DOHH2 (cell line): ENCODE results near the gene SCLT1.

Experiments
- EZH2phosphoT487 ChIP-seq: fragments of 200-600 bp; sonication (generic); IDR thresholded peaks from 2 replicates; pipeline ENCODE4 v1.6.1; 2017; ENCODE audit warnings: borderline replicate concordance, mild to moderate bottlenecking, antibody characterized with exemption, low read length, moderate library complexity, mixed read lengths
- TF ChIP-seq, protein P1 (sequence below): fragments of 200-600 bp; sonication (generic); IDR thresholded peaks from one replicate; pipeline ENCODE4 v1.5.1; 2014; ENCODE audit warnings: antibody characterized with exemption, mild to moderate bottlenecking, low read depth, low read length; ENCODE audit not compliant: poor library complexity, severe bottlenecking

DNA sequence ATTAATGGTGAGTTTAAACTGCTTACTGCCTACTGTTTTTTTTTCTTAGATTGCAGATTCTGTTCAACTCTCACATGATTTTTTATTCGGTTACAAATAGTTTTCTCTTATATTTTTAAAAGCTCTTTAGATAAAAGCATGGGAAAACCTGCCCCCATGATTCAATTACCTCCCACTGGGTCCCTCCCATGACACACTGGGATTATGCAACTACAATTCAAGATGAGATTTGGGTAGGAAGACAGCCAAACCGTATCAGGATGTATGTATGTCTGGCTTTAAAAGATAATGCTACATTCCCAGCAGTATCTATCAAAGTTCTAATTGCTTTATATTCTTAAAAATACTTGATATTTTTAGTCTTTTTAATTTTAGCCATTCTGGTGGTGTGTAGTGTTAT is 152.4 kb downstream of the SCLT1 start:
- TF ChIP-seq, protein P1, sequence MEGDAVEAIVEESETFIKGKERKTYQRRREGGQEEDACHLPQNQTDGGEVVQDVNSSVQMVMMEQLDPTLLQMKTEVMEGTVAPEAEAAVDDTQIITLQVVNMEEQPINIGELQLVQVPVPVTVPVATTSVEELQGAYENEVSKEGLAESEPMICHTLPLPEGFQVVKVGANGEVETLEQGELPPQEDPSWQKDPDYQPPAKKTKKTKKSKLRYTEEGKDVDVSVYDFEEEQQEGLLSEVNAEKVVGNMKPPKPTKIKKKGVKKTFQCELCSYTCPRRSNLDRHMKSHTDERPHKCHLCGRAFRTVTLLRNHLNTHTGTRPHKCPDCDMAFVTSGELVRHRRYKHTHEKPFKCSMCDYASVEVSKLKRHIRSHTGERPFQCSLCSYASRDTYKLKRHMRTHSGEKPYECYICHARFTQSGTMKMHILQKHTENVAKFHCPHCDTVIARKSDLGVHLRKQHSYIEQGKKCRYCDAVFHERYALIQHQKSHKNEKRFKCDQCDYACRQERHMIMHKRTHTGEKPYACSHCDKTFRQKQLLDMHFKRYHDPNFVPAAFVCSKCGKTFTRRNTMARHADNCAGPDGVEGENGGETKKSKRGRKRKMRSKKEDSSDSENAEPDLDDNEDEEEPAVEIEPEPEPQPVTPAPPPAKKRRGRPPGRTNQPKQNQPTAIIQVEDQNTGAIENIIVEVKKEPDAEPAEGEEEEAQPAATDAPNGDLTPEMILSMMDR: no peak
- no peak for TF ChIP-seq EZH2phosphoT487
